ENCODE results near the gene USP21. TPM values are rescaled to one million over a fixed set of nuclear protein-coding genes. Genes with fewer than 3 reads are reported as not detected.

USP21 gene
- polyA plus RNA-seq, 2 of the 4 experiments (the other 2 are of a cell fraction) = 22.6 to 23.6 TPM

DNA sequence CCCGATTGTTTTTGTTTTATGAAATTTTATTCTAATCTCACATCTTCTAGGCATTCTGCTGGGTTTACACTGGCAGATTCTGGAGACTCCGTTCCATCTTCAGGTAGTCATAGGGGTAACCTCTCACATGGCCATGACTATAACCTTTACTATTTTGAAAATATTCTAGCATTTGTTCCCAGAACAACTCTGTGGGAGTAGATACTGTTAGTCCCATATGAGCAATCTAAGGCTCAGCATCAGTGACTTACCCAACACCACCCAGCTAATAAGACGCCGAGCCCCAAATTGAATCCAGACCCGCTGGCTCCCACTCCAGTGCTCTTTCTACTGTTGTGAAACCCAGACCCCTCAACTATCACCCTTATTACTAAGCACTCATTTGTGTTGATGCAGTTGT, 29.7 kb downstream of the USP21 start:
- no peaks in the 10 kb centered on the region for H3K4me1 ChIP-seq
- no peak overlapping the region for H3K4me2 ChIP-seq
- ChIA-PET POLR2A (no interaction called here), CTCF (interaction anchor here (6.5 to 7.8 kb wide), 2 partner anchors 15 to 194 kb away, joined by 89 to 93 read pairs; partner anchors contain the start of gene NDUFS2)
- no peaks in the 10 kb centered on the region for H3K9me3 ChIP-seq
- WGBS (ENCODE audit: missing lambda C conversion rate) = 74% methylated on average over 5 of the region's 5 CpGs
- ATAC-seq (no peak), FAIRE-seq (no peak), DNase-seq (ENCODE audit: low read depth in 1 of 2, low spot score in 1 of 2) (no peak)
- TF ChIP-seq MAFK (IDR thresholded peaks at IDR 0.05; ENCODE audit: partially characterized antibody) (no peak), HDAC2 (IDR thresholded peaks at IDR 0.05) (no peak), FOSL2 (IDR thresholded peaks at IDR 0.05) (no peak), FOSL2 (CRISPR knock-in tag; IDR thresholded peaks at IDR 0.05) (no peak), KDM1A (IDR thresholded peaks at IDR 0.05; ENCODE audit: low read depth) (no peak), SMC3 (IDR thresholded peaks at IDR 0.05) (no peak), TP53 (CRISPR knock-in tag; IDR thresholded peaks at IDR 0.05) (no peak), CEBPB (IDR thresholded peaks at IDR 0.05) (no peak), CHD2 (IDR thresholded peaks at IDR 0.05; ENCODE audit: low read length, partially characterized antibody) (no peak), EHF (CRISPR knock-in tag; IDR thresholded peaks at IDR 0.05) (no peak), JUN (IDR thresholded peaks at IDR 0.05) (no peak), JUNB (IDR thresholded peaks at IDR 0.05) (no peak), HOXB5 (CRISPR knock-in tag; IDR thresholded peaks at IDR 0.05) (no peak), RAD21 (conservative IDR thresholded peaks at IDR 0.05 in 1 of 2, IDR thresholded peaks at IDR 0.05 in 1 of 2) (no peak), RNF2 (IDR thresholded peaks at IDR 0.05; ENCODE audit: borderline replicate concordance, low read depth) (no peak), HEYL (CRISPR knock-in tag; IDR thresholded peaks at IDR 0.05) (no peak), PHF8 (IDR thresholded peaks at IDR 0.05; ENCODE audit: borderline replicate concordance, low read depth) (no peak)
- TF ChIP-seq, protein P1, sequence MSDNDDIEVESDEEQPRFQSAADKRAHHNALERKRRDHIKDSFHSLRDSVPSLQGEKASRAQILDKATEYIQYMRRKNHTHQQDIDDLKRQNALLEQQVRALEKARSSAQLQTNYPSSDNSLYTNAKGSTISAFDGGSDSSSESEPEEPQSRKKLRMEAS (IDR thresholded peaks at IDR 0.05) = no peak
- TF ChIP-seq, protein P2, sequence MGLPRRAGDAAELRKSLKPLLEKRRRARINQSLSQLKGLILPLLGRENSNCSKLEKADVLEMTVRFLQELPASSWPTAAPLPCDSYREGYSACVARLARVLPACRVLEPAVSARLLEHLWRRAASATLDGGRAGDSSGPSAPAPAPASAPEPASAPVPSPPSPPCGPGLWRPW (IDR thresholded peaks at IDR 0.05) = no peak
- TF ChIP-seq, protein P3, sequence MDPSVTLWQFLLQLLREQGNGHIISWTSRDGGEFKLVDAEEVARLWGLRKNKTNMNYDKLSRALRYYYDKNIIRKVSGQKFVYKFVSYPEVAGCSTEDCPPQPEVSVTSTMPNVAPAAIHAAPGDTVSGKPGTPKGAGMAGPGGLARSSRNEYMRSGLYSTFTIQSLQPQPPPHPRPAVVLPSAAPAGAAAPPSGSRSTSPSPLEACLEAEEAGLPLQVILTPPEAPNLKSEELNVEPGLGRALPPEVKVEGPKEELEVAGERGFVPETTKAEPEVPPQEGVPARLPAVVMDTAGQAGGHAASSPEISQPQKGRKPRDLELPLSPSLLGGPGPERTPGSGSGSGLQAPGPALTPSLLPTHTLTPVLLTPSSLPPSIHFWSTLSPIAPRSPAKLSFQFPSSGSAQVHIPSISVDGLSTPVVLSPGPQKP (IDR thresholded peaks at IDR 0.05; ENCODE audit: low read depth, low read length) = no peak
- TF ChIP-seq, protein P4, sequence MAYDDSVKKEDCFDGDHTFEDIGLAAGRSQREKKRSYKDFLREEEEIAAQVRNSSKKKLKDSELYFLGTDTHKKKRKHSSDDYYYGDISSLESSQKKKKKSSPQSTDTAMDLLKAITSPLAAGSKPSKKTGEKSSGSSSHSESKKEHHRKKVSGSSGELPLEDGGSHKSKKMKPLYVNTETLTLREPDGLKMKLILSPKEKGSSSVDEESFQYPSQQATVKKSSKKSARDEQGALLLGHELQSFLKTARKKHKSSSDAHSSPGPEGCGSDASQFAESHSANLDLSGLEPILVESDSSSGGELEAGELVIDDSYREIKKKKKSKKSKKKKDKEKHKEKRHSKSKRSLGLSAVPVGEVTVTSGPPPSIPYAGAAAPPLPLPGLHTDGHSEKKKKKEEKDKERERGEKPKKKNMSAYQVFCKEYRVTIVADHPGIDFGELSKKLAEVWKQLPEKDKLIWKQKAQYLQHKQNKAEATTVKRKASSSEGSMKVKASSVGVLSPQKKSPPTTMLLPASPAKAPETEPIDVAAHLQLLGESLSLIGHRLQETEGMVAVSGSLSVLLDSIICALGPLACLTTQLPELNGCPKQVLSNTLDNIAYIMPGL (CRISPR knock-in tag; IDR thresholded peaks at IDR 0.05; ENCODE audit: borderline replicate concordance) = no peak
- no peak overlapping the region for H3K4me3 ChIP-seq
- no peak overlapping the region for H3K27ac ChIP-seq

DNA sequence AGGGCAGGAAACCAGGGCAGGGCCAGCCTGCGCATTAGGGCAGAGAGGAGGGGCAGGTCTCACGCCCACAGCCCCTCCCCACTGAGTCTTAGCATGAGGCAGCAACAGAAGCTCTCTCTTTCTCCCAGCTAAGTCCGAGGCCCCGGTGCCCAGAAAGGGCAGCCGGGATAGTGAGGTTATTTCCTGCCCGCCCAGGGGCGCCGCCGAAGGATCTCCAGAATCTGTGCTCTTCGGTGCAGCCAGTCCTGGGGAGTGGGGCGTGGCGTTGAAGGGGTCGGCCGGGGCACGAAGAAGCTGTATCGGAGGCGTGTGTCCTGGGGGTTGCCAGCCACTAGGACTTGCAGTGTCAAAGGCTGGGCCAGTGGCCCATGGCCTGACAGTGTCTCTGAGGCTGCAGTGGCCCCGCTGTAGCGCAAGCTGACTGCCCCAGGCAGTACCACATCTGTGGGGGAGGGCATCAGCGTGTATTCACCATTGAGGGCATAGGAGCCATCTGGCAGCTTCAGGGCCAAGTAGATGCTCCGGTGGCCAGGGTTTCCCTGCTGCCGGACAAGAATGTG, 31.7 kb downstream of the USP21 start:
- TF ChIP-seq HDAC2 (IDR thresholded peaks at IDR 0.05) (no peak), GATA3 (IDR thresholded peaks at IDR 0.05; ENCODE audit: borderline replicate concordance) (no peak), CBX2 (IDR thresholded peaks at IDR 0.05; ENCODE audit: borderline replicate concordance, low read depth) (no peak), NPAS2 (CRISPR knock-in tag; IDR thresholded peaks at IDR 0.05; ENCODE audit: borderline replicate concordance) (no peak), ZSCAN20 (CRISPR knock-in tag; IDR thresholded peaks at IDR 0.05) (no peak), POLR2A (IDR thresholded peaks at IDR 0.05; ENCODE audit: low read length) (no peak), NFE2L2 (conservative IDR thresholded peaks at IDR 0.05; ENCODE audit: low read length) (no peak), HOXB5 (CRISPR knock-in tag; IDR thresholded peaks at IDR 0.05) (no peak), JUNB (IDR thresholded peaks at IDR 0.05) (no peak), CEBPB (IDR thresholded peaks at IDR 0.05) (no peak), ZC3H11A (IDR thresholded peaks at IDR 0.05) (no peak), ZFP36 (IDR thresholded peaks at IDR 0.05; ENCODE audit: borderline replicate concordance, partially characterized antibody) (no peak)
- TF ChIP-seq, protein P1 (IDR thresholded peaks at IDR 0.05) = no peak
- Histone ChIP-seq H3K9me3 (no peaks in the 10 kb centered on the region), H3K4me2 (no peak overlapping the region), H3K4me1 (no peaks in the 10 kb centered on the region), H3K4me3 (no peak overlapping the region), H3K27ac (no peak overlapping the region)
- POLR2A ChIA-PET = interaction anchor here (0.7 kb wide), 1 partner anchor 191 kb away, joined by 4 read pairs; no protein-coding TSS in a partner anchor
- 83% methylated on average over 17 of the region's 22 CpGs for WGBS (ENCODE audit: missing lambda C conversion rate)
- ATAC-seq (no peak), DNase-seq (ENCODE audit: low read depth in 1 of 2, low spot score in 1 of 2) (no peak), FAIRE-seq (no peak)
- CTCF ChIA-PET = interaction anchor here (0.7 to 7.8 kb wide), 21 partner anchors 10 to 198 kb away, joined by 3 to 93 read pairs (median 5); partner anchors contain the start of genes APOA2, B4GALT3, FCER1G and NDUFS2
